MCF 10A (cell line): ENCODE data around the gene CTR9. TPM values are rescaled to one million over a fixed set of nuclear protein-coding genes. Genes with fewer than 3 reads are reported as not detected.

ENCODE experiments used
- BruUV-seq: library from RNA; stranded (reverse); fragments of 400-500 nt; replicated peaks from 2 replicates; lab custom pipeline; 2021; lab: Mats Ljungman, UMichigan
- CTCF ChIA-PET: fragments of 300-600 bp; sonication (Branson Sonifier 250); formaldehyde crosslinking; extraction: SDS; loops from one replicate; lab custom pipeline; 2021; ENCODE audit warnings: antibody characterized with exemption, inconsistent platforms; lab: Yijun Ruan, JAX
- POLR2A ChIA-PET: fragments of 300-600, 350-650 bp; sonication (Branson Sonifier 250); formaldehyde crosslinking; extraction: SDS; loops from one replicate; lab custom pipeline; 2020; ENCODE audit warnings: antibody characterized with exemption, inconsistent platforms; lab: Yijun Ruan, JAX
- DNase-seq: peaks from one replicate; pipeline ENCODE4 v3.0.0-alpha.2; 2018; ENCODE audit not compliant: unreplicated experiment
- H3K27ac Mint-ChIP-seq: one replicate; pipeline ENCODE4 v1.8.0; 2022; ENCODE audit warnings: mild to moderate bottlenecking, low read depth, mixed read lengths; ENCODE audit not compliant: unreplicated experiment
- H3K27me3 Mint-ChIP-seq: one replicate; pipeline ENCODE4 v1.8.0; 2022; ENCODE audit warnings: mixed read lengths; ENCODE audit not compliant: insufficient read depth, unreplicated experiment
- H3K36me3 Mint-ChIP-seq: one replicate; pipeline ENCODE4 v1.8.0; 2022; ENCODE audit warnings: mild to moderate bottlenecking, moderate library complexity, mixed read lengths; ENCODE audit not compliant: insufficient read depth, unreplicated experiment
- H3K4me1 Mint-ChIP-seq: one replicate; pipeline ENCODE4 v1.8.0; 2022; ENCODE audit warnings: mixed read lengths; ENCODE audit not compliant: insufficient read depth, unreplicated experiment
- H3K4me3 Mint-ChIP-seq: one replicate; pipeline ENCODE4 v1.8.0; 2022; ENCODE audit warnings: mild to moderate bottlenecking, moderate library complexity, mixed read lengths; ENCODE audit not compliant: unreplicated experiment
- H3K9me3 Mint-ChIP-seq: one replicate; pipeline ENCODE4 v1.8.0; 2022; ENCODE audit warnings: mixed read lengths; ENCODE audit not compliant: unreplicated experiment
- CTCF ChIP-seq: fragments of 200-600 bp; IDR thresholded peaks from one replicate; pipeline ENCODE4 v1.8.0; 2022; ENCODE audit warnings: antibody characterized with exemption, mild to moderate bottlenecking; ENCODE audit not compliant: unreplicated experiment
- intact Hi-C: fragments of 100-400 bp; cut with micrococcal nuclease; formaldehyde crosslinking; loops from 2 replicates; pipeline ENCODE4 v1.14.1; 2022
- total RNA-seq: library from RNA; stranded (reverse); gene quantifications from 2 replicates; pipeline ENCODE4 v1.2.3, GENCODE V29; 2022

CTR9 gene
- total RNA-seq, 1 experiment from 2014 or later: 28.8 TPM

DNA sequence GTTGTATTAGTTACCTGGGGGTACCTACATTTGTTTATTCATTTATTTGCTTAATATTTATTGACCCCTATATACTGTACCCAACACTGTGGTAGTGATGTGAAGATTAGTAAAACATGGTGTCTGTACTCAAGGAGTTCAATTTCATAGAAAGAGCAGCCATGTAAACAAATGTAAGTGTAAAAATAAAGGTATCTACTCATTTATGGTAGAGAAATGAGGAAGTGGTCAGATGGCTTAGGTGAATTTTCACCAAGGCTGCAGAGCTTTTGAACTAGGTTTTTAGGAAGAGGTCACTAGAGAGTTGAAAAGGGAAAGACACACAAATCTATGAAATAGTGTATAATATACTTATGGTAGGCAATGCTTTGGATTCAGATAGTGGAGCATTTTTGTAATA, 11.1 kb downstream of the CTR9 start:
- no peak overlapping the region for H3K27ac Mint-ChIP-seq
- H3K27me3 Mint-ChIP-seq: no peaks in the 10 kb centered on the region
- POLR2A ChIA-PET: interaction anchor here (1.1 to 1.2 kb wide), 2 partner anchors 8 to 11 kb away, joined by 3 read pairs; partner anchors contain the start of gene CTR9
- intact Hi-C loops: no loop called here
- no TSS peak for BruUV-seq
- CTCF ChIA-PET: interaction anchor here (1.0 to 7.7 kb wide), 3 partner anchors 8 to 265 kb away, joined by 3 to 66 read pairs (median 5); no protein-coding TSS in a partner anchor
- no peaks in the 10 kb centered on the region for H3K4me1 Mint-ChIP-seq
- DNase-seq: no peak
- TF ChIP-seq CTCF: no peak
- no peak overlapping the region for H3K4me3 Mint-ChIP-seq
- H3K36me3 Mint-ChIP-seq: peaks cover 2% of the 10 kb centered on the region
- H3K9me3 Mint-ChIP-seq: no peaks in the 10 kb centered on the region

DNA sequence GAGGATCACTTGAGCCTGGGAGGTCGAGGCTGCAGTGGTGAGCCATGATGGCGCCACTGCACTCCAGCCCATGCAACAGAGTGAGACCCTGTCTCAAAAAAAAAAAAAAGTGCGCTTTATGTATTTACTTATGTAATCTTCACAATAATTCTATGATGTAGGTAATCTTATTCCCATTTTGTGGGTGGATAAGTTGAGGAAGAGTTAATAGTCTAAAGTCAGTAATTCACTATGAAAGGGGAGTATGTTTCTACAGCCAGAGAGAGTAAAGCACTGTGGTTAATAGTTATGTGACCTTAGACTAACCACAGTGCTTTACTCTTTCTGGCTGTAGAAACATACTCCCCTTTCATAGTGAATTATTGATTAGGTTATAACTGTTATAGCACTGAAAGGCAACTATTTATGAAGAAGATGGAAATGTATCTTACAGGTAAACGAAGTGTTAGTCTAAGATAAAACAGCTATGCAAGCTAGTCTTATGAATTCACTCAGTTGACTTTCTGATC, 11.9 kb downstream of the CTR9 start:
- Mint-ChIP-seq H3K36me3 (no peaks in the 10 kb centered on the region), H3K9me3 (no peaks in the 10 kb centered on the region), H3K27ac (no peak overlapping the region), H3K27me3 (no peaks in the 10 kb centered on the region), H3K4me3 (no peak overlapping the region), H3K4me1 (no peaks in the 10 kb centered on the region)
- no TSS peak for BruUV-seq
- CTCF ChIA-PET: interaction anchor here (0.6 to 2.5 kb wide), 5 partner anchors 30 to 733 kb away, joined by 3 to 5 read pairs (median 3); no protein-coding TSS in a partner anchor
- intact Hi-C loops: no loop called here
- no peak for TF ChIP-seq CTCF
- POLR2A ChIA-PET: interaction anchor here (1.0 to 1.4 kb wide), 2 partner anchors 45 to 46 kb away, joined by 5 to 6 read pairs; partner anchors contain the start of gene EIF4G2
- no peak for DNase-seq

- Mint-ChIP-seq H3K4me1 (no peaks in the 10 kb centered on the region), H3K27ac (no peak overlapping the region), H3K9me3 (no peaks in the 10 kb centered on the region), H3K36me3 (no peaks in the 10 kb centered on the region), H3K27me3 (no peaks in the 10 kb centered on the region), H3K4me3 (no peak overlapping the region)
- TSS peak; percentile 73 for BruUV-seq
- TF ChIP-seq CTCF: no peak
- ChIA-PET CTCF (interaction anchor here (0.8 to 1.0 kb wide), 2 partner anchors 29 to 439 kb away, joined by 3 to 4 read pairs; no protein-coding TSS in a partner anchor), POLR2A (interaction anchor here (1.0 to 1.4 kb wide), 3 partner anchors 12 to 45 kb away, joined by 4 to 6 read pairs (median 5); partner anchors contain the start of gene EIF4G2)
- intact Hi-C loops: no loop called here
- no peak for DNase-seq
Observed at GRCh38 chr11:10763766-10764165, 12.7 kb downstream of the CTR9 start.

- Mint-ChIP-seq H3K9me3 (no peaks in the 10 kb centered on the region), H3K36me3 (no peaks in the 10 kb centered on the region), H3K27me3 (no peaks in the 10 kb centered on the region), H3K4me3 (no peak overlapping the region), H3K27ac (no peak overlapping the region), H3K4me1 (no peaks in the 10 kb centered on the region)
- CTCF ChIA-PET: no interaction called here
- intact Hi-C loops: no loop called here
- POLR2A ChIA-PET: interaction anchor here (0.7 to 1.4 kb wide), 3 partner anchors 12 to 1195 kb away, joined by 3 to 6 read pairs (median 4); partner anchors contain the start of gene EIF4G2
- no peak for TF ChIP-seq CTCF
- DNase-seq: no peak
- no TSS peak for BruUV-seq
Observed at GRCh38 chr11:10764412-10764811, 13.4 kb downstream of the CTR9 start.
